Fibroblast of villous mesenchyme (primary cell): ENCODE results near the gene IFNA13. TPM values are rescaled to one million over a fixed set of nuclear protein-coding genes. Genes with fewer than 3 reads are reported as not detected.

Experiments
- DNase-seq: peaks from one replicate; pipeline ENCODE4 v3.0.0-alpha.2; 2010; ENCODE audit warnings: low read depth
- H3K4me3 ChIP-seq: 2 replicates; pipeline ENCODE4 v1.5.1; 2011; ENCODE audit warnings: low read depth, mild to moderate bottlenecking, low read length
- CTCF ChIP-seq: IDR thresholded peaks from 2 replicates; pipeline ENCODE4 v1.5.1; 2012; ENCODE audit warnings: low read depth, mild to moderate bottlenecking, low read length; ENCODE audit not compliant: insufficient read depth
- total RNA-seq: library from RNA; depleted of rRNA; stranded (reverse); fragments of >200 nt; gene quantifications from 2 replicates; pipeline ENCODE4 v1.2.3, GENCODE V29; 2012

The IFNA13 gene
- total RNA-seq, 1 donor, result not detected

- peak overlapping the region; percentile 15 for H3K4me3 ChIP-seq
- DNase-seq, result no peak
- no peak for TF ChIP-seq CTCF
These were observed 36.0 kb downstream of the IFNA13 start for GRCh38 chr9:21331676-21332402.

GRCh38 chr9:21326526-21327139 lies 41.2 kb downstream of the IFNA13 start:
- no peak overlapping the region for H3K4me3 ChIP-seq
- TF ChIP-seq CTCF, result peak; percentile 65
- DNase-seq, result peak; percentile 57

DNA sequence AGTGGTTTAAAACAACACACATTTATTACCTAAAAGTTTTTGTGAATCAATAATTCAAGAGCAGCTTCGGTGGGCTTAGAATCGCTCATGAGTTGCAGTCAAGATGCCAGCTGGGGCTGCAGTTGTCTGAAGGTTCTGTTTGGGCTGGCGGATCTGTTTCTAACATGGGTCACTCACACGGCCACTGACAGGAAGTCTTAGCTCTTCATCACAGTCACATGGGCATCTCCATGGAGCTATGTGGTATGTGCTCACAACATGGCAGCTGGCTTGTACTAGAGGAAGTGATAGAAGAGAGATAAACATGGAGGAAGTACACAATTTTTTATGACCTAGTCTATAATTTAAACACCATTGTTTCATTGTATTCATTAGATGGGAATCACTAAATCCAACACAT lies 43.8 kb downstream of the IFNA13 start:
- TF ChIP-seq CTCF, result no peak

DNA sequence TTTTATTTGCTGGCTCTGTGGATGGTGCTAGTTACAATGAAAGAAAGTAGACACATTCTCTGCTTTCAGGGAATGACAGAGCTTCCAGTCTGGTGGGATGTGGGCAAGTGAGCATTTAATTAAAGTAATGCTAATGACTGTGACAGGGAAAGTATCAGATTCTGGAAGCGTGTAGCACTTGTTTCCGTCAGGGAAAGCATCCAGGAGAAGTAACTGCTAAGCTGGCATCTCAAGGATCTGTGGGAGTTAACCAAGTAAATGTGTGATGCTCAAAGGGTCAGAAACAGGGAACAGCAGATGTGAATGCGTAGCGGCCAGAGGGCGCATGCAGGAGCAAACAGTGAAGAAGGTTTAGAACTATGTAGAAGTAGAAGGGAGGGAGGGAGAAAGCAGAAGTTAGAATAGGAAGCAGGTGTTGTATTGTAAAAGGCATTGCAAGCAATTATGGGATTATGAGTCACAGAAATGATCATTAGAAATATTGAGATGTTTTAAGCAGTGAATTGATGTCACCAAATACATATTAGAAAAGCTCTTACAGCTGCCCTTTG lies 44.9 kb downstream of the IFNA13 start:
- DNase-seq, result no peak
- TF ChIP-seq CTCF, result no peak
- H3K4me3 ChIP-seq, result no peak overlapping the region

More for the DNA sequence above, 43.8 kb downstream of the IFNA13 start:
- no peak for DNase-seq
- H3K4me3 ChIP-seq, result no peak overlapping the region

DNA sequence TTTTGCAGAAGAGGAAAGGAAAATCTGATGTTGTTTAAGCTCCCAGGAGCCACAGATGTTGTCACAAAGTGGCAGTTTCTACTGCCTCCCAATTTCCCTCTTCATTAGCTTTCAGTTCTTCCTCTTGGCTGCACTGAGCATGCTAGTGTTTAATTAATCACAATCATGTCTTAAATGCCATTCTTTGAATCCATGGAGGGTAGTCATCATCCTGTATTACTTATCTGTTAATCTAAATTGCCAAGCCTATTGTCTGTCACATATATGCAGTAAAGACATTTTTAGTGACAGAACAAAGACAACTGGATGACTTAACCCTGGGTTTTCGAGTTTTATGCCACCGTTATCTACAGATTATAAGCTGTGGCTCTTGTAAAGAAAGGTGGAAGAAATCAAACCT lies 47.4 kb downstream of the IFNA13 start:
- H3K4me3 ChIP-seq, result no peak overlapping the region
- TF ChIP-seq CTCF, result no peak
- no peak for DNase-seq

- peak; percentile 51 for DNase-seq
- peak; percentile 71 for TF ChIP-seq CTCF
- no peak overlapping the region for H3K4me3 ChIP-seq
These were observed 49.6 kb downstream of the IFNA13 start for GRCh38 chr9:21317956-21318923.
